Breast epithelium (tissue), 3 donors: ENCODE measurements around the gene IGF1R.

Experiments
- CTCF ChIP-seq, 3 donors: fragments of 450-650 bp; IDR thresholded peaks; one replicate each; pipeline ENCODE4 v1.5.1; 2016 to 2017; ENCODE audit warnings: antibody characterized with exemption in 3 of 3, mild to moderate bottlenecking in 3 of 3, moderate library complexity in 3 of 3
- POLR2A ChIP-seq: fragments of 450-650 bp; IDR thresholded peaks from one replicate; pipeline ENCODE4 v1.6.1; 2016; ENCODE audit warnings: antibody characterized with exemption, mild to moderate bottlenecking, moderate library complexity
- POLR2AphosphoS5 ChIP-seq, 3 donors: sonication (generic); formaldehyde crosslinking; IDR thresholded peaks; one replicate each; pipeline ENCODE4 v1.6.1; 2017; ENCODE audit warnings: antibody characterized with exemption in 3 of 3

GRCh38 chr15:98723195-98723594 is 74.9 kb downstream of the IGF1R start:
- no peak for TF ChIP-seq CTCF (IDR thresholded peaks at IDR 0.05)
- TF ChIP-seq POLR2A, result no peak
- TF ChIP-seq POLR2AphosphoS5 (IDR thresholded peaks at IDR 0.05), result no peak
